ENCODE data around the gene ZNF766.
"Not testable (repeated sequence)": the region's sequence is repeated elsewhere in the genome, so short reads cannot be mapped to it uniquely, and the experiment has no call there.

ZNF766 gene

DNA sequence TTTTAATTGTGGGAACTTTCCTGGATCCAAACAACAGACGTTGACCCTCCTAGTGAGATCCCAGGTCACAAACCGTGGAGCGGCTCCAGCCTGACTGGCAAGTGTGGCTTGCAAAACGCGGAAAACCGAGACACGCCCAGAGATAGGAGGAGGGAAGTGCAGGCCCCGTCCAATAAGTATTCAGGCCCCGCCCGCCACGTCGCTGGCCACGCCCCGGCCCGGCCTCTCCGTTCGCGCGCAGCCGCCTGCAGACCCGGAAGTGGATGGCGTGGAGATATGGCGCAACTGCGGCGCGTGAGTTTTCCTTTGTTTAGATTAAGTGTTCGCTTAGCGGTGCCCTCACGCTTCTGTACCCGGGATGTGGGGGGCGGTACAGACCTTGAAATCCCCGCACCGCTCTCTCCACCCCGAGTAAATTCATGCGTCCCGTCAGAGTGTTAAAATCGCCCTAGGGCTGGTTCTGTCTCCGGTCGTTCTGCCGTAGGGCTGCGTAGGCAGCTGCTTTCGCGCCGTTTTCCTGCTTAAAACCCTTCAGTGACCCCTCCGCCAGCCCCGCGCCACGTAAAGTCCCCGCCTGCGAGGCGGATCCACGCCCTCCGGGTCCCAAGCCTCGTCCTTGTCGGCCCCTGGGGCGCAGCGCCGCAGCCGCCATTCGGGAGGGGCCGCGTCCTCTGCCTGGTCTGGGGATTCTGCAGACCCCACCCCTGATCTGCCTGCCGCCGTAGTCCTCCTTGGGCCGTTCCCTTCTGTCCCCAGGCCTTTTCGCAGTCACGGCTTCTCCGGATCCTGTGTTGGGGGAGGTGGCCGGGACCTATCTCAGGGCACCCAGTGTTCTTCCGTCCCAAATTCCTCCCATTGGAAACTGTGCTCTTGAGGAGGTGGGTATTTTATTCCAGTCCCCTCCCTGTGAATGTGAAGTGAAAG lies at the start of gene ZNF766:
TSS of gene ZNF766 (plus strand) at position 250 of the 924 bp plus-strand sequence. CDS start at position 277, 27 bp downstream.
- peak; percentile 95 for DNase-seq

DNA sequence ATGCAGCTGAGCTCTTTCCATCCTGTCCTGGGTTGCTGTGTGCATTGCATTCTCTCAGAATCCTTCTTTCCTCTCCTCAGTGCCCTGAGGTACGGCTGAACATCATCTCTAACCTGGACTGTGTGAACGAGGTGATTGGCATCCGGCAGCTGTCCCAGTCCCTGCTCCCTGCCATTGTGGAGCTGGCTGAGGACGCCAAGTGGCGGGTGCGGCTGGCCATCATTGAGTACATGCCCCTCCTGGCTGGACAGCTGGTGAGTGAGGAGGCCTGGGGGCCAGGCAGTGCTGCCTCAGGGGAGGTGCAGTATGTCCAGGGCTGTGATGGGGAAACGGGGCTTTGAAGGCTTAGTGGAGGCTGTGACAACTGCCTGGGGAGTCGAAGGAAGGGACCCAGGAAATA lies 49.8 kb upstream of the ZNF766 start:
- DNase-seq, result no peak

DNA sequence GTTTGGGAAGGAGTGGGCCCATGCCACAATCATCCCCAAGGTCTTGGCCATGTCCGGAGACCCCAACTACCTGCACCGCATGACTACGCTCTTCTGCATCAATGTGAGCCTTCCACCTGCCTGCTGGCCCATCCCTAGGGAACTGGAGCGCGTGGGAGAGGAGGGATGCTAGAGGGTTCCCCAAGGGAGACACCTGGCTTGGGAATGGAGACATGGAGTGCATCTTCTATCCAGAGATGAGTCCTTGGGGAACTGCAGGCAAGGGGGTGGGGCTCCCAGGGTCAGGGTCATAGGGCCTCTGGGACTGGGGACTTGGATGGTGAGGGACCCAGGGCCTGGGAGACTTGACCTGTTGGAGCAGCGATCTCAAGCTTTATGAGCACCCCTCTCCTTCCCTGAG lies 48.4 kb upstream of the ZNF766 start:
- DNase-seq, result no peak

DNA sequence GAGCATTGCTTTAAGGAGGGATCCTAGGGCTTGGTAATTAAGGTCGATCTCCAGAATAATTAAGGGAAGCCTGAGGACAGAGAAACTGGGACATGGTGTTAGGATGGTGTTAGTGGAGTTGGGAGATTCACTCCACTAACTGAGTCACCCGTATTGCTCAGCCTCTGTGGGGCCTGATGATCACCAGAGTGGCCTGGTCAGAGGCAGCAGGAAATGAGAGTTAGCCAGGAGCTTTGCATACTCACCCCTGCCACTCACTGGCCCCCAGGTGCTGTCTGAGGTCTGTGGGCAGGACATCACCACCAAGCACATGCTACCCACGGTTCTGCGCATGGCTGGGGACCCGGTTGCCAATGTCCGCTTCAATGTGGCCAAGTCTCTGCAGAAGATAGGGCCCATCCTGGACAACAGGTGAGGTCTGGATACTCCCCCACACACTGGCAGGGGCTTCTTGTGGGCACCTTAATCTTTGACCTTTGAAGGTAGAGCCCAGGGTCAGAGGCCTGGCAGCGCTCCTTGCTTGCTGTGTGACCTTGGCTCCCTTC lies 47.5 kb upstream of the ZNF766 start:
- no peak for DNase-seq

DNA sequence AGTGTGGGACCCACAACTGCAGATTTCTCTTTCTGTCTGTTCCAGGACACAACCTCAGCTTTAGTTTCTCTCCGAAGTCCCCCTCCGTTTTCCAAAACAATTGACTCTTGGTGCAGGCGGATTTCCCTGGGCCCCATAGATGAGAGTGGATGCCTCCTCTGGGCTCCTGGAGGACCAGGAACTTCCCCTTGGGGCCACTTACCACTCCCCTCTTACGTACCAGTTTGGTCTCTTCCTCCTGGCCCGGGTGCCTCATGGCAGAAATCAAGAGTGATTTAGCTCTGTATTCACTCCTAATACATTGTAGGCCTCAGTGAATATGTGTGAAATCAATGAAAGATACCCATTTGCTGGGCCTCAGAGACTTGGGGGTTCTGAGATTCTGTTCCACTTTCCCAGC lies 45.2 kb upstream of the ZNF766 start:
- DNase-seq, result no peak

DNA sequence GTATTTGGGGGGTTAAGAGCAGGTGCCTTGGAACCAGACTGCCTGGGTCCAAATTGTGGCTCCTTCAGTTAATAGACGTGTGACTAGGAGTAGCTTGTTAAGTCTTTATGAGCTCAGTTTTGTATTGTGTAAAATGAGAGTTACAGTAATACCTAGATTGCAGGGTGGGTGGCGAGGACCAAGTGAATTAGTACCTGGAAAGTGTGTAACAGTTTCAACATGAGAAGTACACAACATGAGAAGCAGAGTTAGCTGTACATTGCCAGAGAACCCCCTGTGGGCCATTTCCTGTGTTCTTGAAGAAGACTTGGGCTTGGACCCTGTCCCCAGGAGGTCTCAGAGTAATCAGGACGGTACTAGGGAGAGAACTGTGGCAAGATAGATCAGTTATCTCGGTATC lies 42.7 kb upstream of the ZNF766 start:
- DNase-seq, result no peak

DNA sequence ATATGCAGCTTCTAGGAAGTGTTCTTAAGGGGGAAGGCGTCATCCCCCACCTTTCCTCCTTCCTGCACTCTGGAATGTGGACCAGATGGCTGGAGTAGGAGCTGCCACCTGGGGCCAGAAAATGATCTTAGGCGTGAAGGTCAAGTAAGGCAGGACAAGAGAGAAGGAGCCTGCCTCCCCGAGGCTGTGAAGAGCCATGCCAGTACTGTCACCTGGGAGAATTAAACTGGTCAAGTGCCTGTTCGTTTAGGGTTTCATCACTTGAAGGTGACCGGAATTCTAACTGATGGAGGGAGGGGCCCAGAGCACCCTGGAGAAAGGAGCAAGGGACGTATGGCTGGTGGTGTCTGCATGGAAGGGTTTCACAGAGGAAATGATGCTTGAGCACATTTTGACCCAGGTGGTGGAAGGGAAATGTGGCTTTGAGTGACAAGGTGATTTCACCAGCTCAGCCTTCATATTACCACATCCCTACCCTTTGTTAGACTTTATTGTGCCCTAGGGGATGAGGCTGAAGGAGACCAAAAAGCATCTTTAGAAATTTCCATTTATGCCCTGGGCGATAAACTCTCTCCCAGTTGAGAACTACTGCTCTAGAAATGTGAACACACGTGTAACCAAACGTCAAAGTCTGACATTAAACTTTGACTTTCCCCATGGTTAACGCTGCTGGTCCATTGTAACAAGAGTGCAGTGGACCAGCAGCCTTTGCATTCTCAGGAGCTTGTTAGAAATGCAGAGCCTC lies 42.0 kb upstream of the ZNF766 start:
- no peak for DNase-seq

DNA sequence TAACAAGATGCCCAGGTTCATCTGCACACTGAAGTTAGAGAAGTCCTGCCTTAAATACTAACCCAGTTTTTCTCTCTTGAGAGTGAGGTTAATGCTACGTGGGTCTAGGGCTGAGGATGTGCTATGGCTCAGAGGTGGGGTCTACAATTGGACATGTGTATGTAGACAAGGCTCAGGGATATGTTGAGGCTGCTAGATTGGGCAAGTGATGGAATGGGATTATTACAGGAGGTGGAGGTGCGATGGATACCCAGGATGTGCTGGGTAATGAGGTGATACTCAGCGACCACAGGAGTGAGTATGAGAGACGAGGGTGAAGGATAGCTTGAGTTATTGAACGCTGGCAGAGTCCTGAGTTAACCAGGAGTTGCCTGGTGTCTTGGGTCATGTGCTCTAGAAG lies 41.4 kb upstream of the ZNF766 start:
- DNase-seq, result no peak

DNA sequence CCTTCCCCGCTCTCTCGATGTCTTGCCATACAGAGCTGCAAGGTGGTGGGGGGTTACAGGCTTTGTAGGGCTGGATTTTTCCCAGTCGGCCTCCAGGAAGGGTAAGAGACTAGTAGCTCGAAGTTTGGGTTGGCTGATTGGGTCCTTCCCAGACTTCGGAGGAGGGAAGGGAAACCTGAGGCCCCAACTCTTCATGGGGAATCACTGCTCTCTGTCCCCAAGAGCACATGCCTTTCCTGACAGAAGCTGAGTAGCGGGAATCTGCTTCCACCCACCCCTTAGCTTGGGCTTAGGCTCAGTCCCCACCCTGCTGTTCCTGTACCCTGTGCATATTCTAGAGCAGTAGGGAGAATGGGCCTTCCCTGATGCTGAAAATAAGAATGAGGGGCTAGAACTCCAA lies 39.9 kb upstream of the ZNF766 start:
- DNase-seq, result no peak

DNA sequence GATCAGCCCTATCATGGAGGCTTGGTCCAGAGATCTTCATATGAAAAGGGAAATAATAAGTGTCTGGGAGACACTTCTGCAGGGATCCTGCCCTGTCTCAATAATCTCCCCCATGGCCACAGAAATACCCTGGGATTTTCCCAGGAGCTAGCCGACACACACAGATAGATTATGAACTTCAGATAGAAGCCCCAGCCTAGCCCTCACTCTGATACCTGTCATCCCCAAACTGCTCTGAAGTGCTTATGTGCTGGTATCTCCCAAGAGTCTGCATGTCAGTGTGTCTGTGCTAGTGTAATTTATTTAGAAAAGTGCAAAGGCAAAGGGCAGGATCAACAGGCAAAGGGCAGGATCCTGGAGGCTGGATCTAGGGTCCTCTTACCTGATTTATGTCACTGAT lies 38.7 kb upstream of the ZNF766 start:
- DNase-seq, result no peak

DNA sequence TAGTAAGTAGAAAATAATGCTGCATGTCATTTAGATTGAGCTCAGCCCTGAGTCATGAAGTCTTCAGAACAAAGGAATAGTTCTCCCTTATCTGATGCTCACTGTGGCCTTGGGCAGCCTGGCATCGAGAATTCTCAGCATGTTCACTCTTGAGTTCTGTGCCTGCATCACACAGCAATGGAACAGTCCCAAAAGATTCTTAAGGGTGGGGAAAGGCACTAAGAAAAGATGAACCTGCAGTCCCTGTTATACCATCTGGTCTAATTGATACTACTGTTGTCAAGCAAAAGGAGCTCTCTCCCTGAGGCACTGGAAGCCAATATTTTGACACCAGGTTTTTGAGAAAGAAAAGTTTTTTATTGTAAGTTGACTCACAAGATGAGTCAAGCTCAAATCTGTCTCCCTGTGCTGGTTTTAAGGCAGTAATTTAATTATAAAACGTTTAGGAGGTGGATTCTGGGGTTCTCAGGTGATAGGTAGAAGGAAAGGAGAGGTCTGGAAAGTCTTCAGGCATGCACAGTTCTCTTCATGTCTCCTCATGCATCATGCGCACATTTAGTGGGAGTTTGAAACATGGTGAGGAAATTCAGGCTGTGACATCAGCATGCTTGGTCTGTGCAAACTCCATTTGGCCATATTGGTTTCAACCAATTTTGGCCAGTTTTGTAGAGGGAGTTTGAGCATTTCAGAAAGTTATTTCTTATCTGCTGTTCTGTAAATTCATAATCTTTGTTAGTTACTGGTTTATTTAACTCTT lies 38.1 kb upstream of the ZNF766 start:
- DNase-seq, result no peak

DNA sequence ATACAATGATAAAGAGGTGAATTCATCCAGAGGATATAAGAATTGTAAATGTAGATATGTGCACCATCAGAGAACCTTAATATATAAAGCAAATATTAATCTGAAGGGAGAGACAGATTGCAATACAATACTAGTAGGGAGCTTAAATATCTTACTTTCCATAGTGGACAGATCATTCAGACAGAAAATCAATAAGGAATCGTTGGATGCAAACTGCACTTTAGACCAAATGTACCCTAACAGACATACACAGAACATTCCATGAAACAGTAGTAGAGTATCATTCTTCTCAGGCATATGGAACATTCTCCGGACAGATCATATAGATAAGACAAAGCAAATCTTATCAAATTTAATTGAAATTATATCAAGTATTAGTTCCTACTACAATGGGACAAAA lies 35.0 kb upstream of the ZNF766 start:
- no peak for DNase-seq

DNA sequence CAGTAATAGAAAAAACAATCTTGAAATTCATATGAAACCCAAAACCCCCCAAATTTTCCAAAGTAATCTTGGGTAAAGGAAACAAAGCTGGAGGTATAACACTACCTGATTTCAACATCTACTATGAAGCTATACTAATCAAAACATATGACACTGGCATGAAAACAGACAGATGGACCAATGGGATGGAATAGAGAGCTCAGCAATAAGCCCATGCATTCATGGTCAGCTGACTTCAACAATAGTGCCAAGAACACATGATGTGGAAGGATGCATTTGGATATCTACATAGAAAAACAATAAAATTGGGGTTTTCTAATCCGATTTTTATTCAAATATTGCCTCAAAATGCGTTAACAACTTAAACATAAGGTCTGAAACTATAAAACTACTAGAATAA lies 32.2 kb upstream of the ZNF766 start:
- DNase-seq, result no peak

DNA sequence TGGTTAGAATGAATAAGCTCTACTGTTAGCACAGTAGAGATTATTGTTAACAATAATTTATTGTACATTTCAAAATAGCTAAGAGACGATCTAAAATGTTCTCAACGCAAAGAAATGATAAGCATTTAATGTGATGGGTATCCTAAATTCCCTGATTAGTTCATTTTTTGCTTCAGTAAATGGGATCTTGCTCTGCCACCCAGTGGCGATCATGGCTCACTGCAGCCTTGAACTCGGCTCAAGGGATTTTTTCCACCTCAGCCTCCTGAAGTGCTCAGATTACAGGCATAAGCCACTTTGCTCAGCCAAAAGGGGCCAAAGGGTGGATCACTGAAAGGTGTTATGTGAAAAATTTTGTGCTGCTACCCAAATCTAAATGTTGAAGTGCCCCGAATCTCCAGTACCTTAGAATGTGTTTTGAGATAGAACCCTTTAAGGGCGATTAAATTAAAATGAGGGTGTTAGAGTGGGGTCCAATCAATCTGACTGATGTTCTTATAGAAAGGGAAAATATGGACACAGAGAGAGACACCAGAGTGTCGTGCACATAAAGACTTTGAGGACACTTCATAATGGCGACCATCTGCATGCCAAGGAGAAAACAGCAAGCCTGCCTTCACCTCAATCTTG lies 31.5 kb upstream of the ZNF766 start:
- DNase-seq, result peak; percentile 64

DNA sequence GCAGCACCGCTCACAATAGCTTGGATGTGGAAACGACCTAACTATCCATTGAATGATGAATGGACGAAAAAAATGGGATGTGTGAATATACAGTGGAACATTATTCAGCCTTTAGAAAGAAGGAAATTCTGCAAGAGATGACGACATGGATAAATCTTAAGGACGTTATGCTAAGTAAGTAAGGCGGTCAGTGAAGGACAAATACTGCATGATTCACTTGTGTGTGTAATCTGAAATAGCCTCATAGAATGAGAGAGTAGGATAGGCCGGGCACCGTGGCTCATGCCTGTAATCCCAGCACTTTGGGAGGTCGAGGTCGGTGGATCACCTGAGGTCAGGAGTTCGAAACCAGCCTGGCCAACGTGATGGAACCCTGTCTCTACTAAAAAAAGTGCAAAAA lies 25.4 kb upstream of the ZNF766 start:
- DNase-seq, result no peak

DNA sequence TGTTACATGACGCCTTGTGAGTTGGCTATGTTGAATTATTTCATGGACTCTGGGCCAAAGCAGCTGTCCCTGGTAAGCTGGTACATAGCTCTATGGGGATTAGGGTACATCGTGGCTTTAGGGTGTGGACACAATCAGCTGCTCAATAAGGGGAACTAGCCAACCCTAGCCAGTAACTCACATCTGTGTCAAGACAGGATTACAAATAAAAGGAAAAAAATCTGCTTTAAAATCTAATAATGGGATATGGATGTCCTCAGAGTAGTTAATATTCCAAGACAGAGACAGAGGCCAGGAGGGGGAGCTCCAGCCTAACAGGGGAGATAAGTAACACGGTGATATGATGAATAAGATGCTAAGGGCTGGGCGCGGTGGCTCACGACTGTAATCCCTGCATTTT lies 21.1 kb upstream of the ZNF766 start:
- peak; percentile 58 for DNase-seq

DNA sequence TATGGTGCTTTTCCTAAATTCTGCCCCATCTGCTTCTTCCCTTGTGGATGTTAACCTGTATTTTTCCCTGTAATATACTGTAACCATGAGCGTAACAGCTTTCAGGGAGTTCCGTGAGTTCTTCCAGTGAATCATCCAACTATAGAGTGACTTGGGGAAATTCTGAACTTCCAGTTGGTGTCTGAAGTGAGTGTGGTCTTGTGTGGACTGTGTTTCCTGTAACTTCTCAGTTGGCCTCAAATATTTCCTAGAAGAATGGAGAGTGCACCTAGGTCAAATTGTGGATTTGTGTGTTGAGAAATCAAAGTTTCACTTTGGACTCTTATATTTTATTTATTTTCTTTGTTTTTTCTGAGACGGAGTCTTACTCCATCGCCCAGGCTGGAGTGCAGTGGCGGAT lies 11.0 kb upstream of the ZNF766 start:
- DNase-seq, result no peak

DNA sequence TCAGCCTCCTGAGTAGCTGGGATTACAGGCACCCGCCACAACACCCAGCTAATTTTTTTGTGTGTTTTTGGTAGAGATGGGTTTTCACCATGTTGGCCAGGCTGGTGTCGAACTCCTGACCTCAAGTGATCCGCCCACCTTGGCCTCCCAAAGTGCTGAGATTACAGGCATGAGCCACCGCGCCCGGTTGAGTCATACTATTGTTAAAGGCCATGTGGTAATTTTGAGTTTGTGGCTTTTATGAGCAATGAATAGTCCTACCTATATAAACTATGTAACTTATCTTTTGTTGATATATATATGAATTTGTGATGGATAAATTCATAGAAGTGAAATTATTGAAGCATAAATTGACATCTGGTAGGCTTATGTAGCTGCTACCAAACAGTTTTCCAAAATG lies 3.8 kb upstream of the ZNF766 start:
- not testable (repeated sequence) for DNase-seq

DNA sequence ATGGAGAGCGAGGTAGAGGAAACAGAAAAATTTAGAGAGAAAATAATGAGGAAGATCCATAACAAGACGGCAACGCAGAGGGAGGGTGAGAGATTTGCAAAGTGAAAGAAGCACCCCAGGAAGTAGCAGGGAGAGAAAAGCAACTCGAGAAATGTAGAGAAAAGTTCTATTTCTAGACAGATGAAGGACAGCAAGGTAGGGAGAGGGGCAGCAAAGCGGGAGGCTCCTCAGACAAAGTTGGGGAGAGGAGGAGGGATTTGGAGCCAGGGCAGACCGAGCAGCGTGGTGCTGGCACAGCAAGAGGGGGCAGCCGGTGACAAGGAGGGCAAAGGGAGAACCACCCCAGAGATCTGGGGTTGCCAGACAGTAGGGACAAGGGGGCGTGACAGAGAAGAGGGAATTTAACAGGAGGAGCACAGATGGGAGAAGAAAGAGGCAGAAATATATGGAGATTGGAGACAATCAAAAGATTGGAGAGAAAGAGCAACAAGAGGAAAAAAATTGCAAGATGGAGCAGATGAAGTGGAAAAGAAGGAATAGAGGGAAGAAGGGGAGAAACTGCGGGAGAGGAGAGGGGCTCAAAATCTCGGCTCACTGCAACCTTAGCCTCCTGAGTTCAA lies 989 bp downstream of the ZNF766 start:
- DNase-seq, result peak; percentile 44

DNA sequence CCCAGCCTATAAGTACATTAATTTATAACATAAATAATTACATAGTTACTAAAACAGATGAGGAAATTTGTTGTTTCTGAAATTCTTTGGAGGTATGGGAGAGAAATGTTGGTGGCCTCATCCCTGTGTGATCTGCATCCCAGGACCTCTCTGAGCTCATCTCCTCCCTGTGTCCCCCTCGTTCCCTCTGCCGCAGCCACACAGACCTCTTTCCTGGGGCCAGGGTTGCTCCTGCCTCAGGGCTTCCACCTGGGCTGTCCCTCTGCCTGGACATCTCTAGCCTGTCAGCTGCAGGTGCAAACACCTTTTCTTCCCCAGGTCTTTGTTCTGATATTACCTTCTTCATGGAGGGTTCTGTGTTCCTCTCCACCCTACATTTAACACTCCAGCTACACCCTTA lies 3.9 kb downstream of the ZNF766 start:
- DNase-seq, result no peak

DNA sequence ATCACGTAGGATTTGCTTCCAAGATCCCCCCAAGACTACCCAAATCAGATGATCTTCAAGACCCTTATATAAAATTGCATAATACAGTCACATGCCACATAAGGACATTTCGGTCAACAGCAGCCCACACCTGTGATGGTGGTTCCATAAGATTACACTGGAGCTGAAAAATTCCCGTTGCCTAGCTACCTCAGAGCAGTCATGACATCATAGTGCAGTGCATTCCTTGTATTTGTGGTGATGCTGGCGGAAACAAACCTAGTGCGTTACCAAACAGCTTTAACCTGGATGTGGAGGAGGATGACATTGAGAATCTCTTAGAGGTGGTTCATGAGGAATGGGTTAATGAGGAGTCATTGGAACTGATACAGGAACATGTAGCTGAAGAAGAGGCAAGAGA lies 4.8 kb downstream of the ZNF766 start:
- DNase-seq, result no peak

DNA sequence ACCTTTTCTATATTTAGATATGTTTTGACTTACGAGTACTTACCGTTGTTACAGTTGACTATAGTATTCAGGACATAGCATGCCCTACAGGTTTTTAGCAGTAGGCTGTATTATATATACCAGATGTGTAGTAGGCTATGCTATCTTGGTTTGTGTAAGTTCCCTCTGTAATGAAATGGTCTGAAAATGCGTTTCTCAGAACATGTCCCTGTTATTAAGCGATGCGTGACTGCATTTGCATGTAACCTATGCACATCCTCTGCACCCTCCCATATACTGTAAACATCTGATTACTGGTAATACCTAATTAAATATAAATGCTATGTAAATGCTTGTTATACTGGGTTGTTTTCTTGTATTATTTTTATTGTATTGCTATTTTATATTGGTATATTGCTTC lies 6.6 kb downstream of the ZNF766 start:
- DNase-seq, result no peak

All from hematopoietic multipotent progenitor cell treated with erythropoietin and hydrocortisone succinate and interleukin-3 and kit ligand, for 8 days (in vitro differentiated cells).